NCI-H510A treated with DMSO at 0.1 percent for 48 hours (cell line): ENCODE measurements around the gene CCDC40.
A peak's percentile ranks its signal among the peaks of the same experiment; 100 is the strongest.
"Not testable (repeated sequence)": the region's sequence is repeated elsewhere in the genome, so short reads cannot be mapped to it uniquely, and the experiment has no call there.

Source experiments
- DNase-seq: peaks from one replicate; lab custom pipeline; 2025; lab: John Stamatoyannopoulos, UW

CCDC40 gene

DNA sequence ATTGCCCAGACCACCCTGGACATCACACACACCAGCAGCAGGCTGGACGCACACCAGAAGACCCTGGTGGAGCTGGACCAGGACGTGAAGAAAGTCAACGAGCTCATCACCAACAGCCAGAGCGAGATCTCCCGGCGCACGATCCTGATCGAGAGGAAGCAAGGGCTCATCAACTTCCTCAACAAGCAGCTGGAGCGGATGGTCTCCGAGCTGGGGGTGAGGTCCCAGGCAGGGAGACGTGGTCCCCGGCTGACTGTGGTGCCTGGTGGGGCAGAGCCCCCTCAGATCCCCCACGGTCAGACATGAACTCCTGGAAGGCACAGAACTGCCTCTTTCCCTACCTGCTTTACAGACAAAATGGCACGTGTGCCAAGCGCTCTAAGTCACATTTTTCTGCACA, 48.3 kb downstream of the CCDC40 start:
- no peak for DNase-seq

DNA sequence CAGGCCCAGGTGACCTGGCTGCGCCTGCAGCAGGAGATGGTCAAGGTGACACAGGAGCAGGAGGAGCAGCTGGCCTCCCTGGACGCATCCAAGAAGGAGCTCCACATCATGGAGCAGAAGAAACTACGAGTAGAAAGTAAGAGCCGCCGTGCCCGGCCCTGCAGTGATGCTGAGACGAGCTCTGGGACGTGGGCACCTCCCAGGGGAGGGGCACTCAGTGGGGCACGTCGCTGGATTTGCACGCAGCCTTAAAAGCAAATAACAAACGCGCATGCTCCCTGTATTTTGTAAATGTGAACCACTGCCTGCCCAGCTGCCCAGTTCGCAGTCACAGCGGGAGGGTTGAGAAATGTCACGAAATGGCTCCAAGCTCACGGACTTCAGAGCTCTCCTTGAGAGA, 49.6 kb downstream of the CCDC40 start:
- no peak for DNase-seq

- no peak for DNase-seq
Measured at GRCh38 chr17:80086616-80087015, 50.2 kb downstream of the CCDC40 start.

DNA sequence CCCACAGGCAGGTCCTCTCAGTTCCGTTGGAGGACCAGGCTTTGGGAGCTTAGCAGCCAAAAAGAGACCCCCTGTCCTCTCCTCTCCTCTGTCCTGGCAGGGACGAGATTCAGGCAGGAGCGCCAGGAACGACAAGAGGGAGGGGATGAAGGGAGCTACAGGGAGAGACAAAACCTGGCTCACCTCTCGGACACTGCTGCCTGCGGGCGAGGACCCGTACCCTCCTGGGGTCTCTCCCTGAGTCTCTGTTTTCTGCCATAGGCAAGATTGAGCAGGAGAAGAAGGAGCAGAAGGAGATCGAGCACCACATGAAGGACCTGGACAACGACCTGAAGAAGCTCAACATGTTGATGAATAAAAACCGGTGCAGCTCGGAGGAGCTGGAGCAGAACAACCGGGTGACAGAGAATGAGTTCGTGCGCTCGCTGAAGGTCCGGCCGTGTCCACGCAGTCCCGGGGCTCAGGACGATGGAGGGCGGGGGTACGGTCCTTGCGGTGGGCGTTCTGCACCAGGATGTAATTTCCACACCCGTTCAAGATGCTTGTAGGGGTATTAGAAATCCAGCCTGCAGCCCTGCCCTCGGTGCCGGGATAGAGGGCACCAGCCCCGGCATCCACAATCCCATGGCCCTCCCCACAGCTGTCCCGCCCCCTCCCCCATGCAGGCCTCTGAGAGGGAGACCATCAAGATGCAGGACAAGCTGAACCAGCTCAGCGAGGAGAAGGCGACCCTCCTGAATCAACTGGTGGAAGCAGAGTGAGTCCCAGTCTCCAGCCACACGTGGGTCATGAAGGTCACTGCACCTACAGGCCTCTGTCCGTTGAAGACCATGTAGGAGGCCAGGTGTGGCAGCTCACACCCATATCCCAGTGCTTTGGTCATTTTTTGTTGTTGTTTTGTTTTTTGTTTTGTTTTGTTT, 51.2 kb downstream of the CCDC40 start:
- DNase-seq, result no peak

DNA sequence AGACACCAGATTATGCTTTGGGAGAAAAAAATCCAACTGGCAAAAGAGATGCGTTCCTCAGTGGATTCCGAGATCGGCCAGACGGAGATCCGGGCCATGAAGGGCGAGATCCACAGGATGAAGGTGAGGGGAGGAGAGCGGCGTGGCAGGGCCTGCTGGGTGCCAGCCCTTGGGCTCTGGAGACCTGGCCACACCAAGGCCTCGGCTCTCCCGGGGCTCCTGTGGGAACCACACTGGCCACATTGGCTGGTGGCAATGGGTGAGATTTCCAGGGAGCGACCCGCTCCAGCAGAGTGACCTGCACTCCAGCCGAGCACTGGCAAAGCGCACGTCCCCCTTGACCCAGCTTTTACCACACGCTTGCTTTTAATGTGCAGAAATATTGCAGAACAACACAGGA, 53.3 kb downstream of the CCDC40 start:
- DNase-seq, result no peak

GRCh38 chr17:80090164-80090563, 53.7 kb downstream of the CCDC40 start:
- not testable (repeated sequence) for DNase-seq

- DNase-seq, result no peak
Measured at GRCh38 chr17:80091376-80091775, 54.9 kb downstream of the CCDC40 start.

- no peak for DNase-seq
Measured at GRCh38 chr17:80092959-80093358, 56.5 kb downstream of the CCDC40 start.

- no peak for DNase-seq
Measured at GRCh38 chr17:80095038-80095843, 58.8 kb downstream of the CCDC40 start.

- DNase-seq, result no peak
Measured at GRCh38 chr17:80095844-80096475, 59.5 kb downstream of the CCDC40 start.

GRCh38 chr17:80096561-80097021, 60.1 kb downstream of the CCDC40 start:
- DNase-seq, result no peak

GRCh38 chr17:80097127-80097621, 60.7 kb downstream of the CCDC40 start:
- no peak for DNase-seq

- no peak for DNase-seq
Measured at GRCh38 chr17:80097844-80098691, 61.6 kb downstream of the CCDC40 start.

GRCh38 chr17:80099291-80100034, 63.0 kb downstream of the CCDC40 start:
- DNase-seq, result no peak

- DNase-seq, result no peak
Measured at GRCh38 chr17:80100035-80100323, 63.5 kb downstream of the CCDC40 start.

GRCh38 chr17:80101011-80101945, 64.8 kb downstream of the CCDC40 start, which contains the start of gene GAA:
GAA (plus strand) TSS chr17:80101581; CDS start chr17:80104587, 3,006 bp downstream.
- peak; percentile 68 for DNase-seq

DNA sequence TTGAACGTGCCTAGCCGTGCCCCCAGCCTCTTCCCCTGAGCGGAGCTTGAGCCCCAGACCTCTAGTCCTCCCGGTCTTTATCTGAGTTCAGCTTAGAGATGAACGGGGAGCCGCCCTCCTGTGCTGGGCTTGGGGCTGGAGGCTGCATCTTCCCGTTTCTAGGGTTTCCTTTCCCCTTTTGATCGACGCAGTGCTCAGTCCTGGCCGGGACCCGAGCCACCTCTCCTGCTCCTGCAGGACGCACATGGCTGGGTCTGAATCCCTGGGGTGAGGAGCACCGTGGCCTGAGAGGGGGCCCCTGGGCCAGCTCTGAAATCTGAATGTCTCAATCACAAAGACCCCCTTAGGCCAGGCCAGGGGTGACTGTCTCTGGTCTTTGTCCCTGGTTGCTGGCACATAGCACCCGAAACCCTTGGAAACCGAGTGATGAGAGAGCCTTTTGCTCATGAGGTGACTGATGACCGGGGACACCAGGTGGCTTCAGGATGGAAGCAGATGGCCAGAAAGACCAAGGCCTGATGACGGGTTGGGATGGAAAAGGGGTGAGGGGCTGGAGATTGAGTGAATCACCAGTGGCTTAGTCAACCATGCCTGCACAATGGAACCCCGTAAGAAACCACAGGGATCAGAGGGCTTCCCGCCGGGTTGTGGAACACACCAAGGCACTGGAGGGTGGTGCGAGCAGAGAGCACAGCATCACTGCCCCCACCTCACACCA, 65.7 kb downstream of the CCDC40 start:
- DNase-seq, result no peak

DNA sequence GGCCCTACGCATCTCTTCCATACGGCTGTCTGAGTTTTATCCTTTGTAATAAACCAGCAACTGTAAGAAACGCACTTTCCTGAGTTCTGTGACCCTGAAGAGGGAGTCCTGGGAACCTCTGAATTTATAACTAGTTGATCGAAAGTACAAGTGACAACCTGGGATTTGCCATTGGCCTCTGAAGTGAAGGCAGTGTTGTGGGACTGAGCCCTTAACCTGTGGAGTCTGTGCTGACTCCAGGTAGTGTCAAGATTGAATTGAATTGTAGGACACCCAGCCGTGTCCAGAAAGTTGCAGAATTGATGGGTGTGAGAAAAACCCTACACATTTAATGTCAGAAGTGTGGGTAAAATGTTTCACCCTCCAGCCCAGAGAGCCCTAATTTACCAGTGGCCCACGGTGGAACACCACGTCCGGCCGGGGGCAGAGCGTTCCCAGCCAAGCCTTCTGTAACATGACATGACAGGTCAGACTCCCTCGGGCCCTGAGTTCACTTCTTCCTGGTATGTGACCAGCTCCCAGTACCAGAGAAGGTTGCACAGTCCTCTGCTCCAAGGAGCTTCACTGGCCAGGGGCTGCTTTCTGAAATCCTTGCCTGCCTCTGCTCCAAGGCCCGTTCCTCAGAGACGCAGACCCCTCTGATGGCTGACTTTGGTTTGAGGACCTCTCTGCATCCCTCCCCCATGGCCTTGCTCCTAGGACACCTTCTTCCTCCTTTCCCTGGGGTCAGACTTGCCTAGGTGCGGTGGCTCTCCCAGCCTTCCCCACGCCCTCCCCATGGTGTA, 66.4 kb downstream of the CCDC40 start:
- DNase-seq, result no peak
